GM19240 (cell line): Measurements from ENCODE around the gene CAMK2G.
"Not testable (repeated sequence)": the region's sequence is repeated elsewhere in the genome, so short reads cannot be mapped to it uniquely, and the experiment has no call there.

Experiments used
- DNase-seq: peaks from one replicate; pipeline ENCODE4 v3.0.0; 2011; ENCODE audit warnings: low spot score; ENCODE audit not compliant: insufficient read length

CAMK2G gene

DNA sequence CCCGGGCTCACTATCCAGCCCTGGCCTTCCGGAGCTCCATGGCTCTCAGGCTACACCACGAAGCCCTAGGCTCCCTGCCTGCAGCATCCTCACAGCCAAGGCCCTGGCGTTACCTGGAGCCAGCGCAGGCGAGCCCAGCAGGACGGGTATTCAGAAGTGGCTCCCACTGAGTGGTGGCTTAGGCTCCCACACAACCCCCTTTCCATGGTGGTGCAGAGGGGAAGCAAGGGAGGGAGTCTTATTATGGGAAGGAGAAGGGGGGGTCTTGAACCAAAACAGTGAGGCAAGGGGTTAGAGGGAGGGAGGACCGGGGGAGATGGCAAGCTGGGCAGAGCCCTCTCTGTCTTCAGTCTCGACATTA is 33.3 kb downstream of the CAMK2G start:
- DNase-seq = no peak

DNA sequence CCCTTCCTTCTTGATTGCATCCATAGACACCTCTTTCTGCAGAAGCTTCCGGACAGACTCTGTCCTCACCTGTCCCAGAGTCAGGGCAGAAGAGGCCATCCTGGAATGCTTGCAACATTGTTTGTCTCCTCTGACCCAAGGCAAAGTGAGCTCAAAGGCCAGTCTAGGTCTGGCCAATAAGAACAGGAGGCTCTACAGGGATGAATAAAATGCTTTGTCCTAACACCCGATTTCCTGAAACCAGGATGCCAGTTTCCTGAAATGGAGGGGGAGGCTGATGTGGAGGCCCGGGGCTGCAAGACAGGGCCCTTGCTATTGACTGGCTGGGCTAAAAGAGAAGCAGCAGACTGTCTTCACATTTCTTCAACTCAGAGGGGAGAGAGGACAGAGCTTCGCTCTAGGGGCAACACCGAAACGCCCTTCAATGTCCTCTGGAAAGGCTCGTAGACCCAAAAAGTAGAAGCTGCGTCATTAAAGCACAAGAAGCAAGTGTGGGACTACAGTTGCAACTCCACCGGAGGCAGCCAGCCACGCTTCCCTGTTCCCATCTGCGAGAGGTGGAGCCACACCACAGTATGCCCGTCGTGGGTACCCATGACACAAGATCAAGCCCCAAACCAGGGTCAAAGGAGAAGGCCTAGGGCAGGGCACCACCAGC is 33.8 kb downstream of the CAMK2G start:
- DNase-seq = no peak

DNA sequence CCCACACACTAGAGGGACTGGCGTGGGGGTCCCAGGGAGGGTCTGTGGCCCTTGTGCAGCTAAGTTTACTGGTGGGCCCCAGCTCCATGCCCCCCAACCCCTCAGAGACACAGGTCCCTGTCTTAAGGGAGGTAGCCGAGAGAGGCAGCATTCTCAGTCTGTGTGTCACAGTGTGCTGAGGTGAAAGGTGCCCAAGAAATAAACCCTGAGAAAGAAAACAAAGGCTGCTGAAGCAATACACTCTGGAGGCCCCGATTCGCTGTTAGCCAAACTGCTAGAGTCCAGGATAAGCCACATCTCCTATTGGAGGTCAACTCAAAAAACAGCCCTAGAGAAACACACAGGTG is 34.3 kb downstream of the CAMK2G start:
- DNase-seq = no peak

DNA sequence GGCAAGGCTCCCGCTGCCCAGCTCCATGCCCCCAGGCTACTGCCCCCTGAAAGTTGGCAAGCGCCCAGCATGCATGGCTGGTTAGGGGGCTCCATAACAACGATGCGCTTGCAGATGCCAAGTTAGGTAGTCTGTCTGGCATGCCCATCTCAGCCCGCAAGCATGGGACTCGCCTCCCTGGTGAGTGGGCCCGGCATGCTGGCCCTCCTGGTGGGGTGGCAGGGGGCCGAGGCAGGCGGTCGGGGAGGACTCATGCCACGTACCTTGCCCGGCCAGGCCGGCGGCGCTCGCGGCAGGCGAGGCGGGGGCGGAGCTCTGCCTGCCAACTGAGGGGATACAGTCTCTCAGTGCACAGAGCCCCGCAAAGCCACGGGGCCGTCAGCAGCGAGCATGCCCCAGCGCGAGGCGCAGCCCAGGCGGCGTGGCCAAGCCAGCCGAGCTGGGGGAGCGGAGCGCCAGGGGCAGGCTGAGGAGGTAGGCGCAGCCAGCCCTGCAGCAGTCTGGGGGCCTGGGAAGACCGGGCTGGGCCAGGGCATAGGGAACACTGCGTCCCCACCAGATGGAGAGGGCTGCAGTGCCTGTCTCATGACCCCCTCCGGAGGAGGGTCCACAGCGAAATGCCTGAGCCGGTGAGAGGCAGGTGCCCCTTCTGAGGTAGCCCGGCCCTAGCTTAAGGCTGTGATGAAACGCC is 34.9 kb downstream of the CAMK2G start:
- DNase-seq = no peak

DNA sequence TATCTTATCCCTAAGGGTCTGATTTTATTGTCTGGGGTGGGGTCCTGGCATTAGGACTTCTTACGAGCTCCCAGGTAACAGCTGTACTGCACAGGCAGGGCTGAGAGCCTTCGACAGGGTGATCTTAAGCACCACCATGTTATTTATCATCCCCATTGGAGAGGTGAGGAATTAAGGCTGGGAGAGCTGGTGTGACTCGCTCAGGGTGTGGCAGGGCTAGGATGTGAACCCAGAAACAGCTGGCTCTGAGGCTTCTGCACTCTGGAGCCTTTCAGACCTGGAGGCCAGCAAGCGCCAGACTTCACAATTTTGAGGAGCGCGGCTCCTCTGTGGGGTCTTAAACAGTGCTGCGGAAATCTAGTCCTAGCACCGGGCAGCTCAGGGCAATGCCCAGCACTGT is 35.5 kb downstream of the CAMK2G start:
- DNase-seq = no peak

DNA sequence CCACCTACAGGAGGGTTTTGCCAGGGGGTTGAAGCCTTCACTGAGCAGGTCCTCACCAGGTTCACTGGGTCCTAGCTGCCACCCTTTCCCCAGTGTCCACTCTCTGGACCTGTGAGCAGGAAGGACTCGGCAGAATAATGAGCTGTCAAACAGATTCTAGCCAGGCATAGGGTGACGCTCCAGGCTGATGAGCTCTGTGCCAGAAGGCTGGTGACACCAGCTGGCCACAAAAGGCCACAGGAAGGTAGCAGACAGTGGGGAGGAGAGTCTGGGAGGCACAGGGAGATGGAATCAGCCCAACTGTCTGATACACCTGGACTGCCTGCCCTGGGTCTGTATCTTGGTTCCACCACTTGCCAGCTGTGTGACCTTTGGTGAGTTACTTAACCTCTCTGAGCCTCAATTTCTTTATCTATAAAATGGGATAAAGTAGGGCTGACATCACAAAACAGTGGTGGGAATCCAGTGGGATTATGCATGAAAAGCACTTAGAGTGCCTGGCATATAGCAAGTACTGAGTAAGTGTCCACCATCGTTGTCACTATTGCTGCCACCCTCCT is 36.3 kb downstream of the CAMK2G start:
- DNase-seq = no peak

DNA sequence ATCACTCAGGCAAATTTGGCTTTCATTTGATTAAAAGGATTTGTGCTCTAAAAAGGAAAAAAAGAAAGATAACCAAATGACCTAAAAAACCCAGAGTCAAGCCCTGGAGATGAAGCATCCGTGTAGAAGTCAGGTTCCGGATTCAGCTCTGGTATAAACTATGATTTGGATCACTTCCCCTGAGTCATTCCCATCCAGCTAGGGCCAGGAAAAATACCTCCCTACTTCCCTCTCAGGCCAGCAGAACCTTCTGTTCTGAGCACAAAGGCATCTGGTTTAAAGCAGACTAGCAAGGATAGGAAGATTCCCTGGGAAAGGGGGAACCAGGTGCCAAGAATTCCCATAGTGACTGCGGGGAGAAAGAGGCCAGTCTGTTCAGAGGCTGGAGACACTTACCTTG is 37.3 kb downstream of the CAMK2G start:
- no peak for DNase-seq

DNA sequence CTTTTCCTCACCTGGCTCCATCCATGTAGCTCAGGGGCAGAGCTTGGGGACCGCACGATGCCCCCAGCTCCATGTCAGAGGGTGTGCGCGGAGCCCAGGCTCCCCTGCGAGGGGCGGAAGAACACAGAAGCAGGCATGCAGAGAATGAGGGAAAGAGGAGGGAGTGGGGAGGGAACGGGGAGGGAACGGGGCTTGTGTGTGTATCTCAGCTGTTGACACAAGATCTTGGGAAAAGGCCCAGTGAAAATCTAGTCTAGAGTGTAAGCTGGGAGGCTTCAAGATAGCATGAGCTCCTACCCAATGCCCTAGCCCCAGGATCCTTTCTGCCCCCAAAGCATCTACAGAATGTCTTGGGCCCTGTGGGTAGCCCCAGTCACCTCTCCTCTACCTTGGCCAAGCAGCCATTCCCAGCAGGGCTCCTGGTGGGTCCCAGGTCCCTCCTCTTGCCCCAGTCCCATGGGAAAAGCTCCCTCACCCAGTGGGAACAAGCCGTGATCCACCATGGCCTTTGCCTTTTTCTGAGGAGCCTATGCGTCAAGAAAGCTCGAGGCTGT is 37.9 kb downstream of the CAMK2G start:
- no peak for DNase-seq

DNA sequence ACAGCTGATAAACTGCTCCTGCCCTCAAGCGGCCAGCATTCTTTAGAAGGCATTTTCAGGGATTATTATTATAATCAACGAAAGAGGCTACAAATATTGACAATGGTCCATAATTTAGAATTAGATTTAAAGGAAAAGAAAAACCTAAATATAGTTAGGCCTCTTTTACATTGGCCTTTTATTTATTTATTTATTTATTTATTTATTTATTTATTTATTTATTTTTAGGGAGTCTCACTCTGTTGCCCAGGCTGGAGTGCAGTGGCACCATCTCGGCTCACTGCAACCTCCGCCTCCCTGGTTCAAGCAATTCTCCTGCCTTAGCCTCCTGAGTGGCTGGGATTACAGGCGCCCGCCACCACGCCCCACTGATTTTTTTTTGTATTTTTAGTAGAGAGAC is 45.3 kb downstream of the CAMK2G start:
- DNase-seq = not testable (repeated sequence)

DNA sequence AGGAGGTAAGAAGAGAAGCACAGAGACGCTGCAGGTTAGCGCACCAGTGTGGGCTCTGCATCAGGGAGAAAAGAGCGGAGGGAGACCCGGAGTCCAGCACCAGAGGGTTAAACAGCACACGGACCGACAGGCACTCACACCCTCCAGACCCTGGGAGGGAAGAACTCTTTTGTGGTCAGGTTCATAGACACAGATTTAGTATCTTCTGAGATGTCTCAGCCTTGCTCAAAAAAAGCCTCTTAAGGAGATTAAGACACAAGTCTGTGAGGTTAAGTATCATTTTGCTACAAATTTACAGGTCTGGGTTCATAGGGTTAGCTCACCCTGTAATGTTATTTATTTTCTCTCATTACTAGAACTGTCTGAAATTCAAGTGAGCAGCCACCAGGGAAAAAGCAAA is 46.2 kb downstream of the CAMK2G start:
- no peak for DNase-seq

DNA sequence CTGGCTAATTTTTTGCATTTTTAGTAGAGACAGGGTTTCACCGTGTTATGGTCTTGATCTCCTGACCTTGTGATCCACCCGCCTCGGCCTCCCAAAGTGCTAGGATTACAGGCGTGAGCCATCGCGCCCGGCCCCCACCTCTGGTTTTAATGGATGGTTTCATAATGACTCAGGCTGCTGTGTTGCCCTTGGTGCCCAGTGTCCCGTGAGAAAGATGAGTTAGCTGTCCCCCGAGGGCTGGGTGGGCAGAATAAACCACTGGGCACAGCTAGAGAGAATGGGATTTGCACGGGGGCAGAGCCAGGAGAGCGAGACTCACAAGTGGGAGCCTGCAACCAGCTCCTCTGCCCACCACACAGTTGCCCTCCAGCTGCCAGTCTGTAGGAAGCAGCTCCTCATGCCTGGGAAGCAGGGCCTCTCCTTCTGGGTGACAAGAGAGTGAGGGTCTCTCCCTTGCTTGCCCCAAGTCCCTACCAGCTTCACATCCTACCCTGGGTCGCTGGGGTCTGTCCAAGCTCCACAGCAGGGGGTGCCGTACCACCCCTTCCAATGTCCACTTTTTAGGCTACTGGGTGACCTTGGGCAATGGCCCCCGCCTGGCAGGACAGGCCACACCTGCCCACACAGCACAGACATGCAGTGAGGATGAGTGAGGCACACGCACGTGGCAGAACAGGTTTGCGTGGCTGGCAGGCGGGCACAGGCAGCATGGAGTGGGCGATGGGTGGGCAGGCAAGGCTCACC is 46.8 kb downstream of the CAMK2G start:
- no peak for DNase-seq

DNA sequence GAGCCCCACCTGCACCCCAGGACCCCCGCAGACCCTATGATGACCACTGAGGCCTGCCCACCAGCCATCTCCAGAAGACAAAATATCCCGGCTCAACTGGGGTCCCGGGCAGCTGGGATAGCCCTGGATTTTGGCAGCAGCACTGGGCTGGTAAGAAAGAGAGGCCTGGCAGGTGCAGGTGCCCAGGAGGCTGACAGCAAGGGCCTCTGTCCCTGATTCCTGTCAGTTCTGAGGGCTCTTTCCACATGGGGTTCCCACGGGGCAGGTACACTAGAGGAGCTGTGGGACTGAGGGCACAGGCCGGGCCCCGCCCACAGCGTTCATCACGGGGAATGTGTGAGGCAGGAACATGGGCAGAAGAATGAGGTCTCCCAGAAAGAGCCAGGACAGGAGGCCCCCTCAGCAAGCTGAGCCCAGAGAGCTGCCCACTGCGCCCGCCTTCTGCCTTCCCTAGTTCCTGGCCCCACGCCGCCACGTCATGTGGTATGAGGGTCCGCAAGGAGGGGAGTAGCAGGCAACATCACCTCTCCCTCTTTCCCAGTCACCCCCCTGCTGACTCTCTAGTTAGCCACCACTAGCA is 50.1 kb downstream of the CAMK2G start:
- no peak for DNase-seq

DNA sequence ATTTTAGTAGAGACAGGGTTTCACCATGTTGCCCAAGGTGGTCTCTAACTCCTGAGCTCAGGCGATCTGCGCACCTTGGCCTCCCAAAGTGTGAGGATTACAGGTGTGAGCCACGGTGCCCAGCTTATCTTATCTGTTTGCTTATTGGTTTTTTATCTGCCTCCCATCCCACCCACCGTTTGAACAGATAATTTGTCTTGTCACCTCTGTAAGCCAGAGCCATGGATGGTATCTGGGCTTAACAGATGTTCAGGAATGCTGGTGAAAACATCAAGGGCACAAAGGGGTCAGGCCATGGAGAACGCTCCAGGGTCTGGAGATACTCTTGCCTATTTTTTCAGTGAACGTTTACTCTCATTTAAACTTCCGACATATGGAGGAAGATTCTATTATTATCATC is 51.0 kb downstream of the CAMK2G start:
- no peak for DNase-seq

DNA sequence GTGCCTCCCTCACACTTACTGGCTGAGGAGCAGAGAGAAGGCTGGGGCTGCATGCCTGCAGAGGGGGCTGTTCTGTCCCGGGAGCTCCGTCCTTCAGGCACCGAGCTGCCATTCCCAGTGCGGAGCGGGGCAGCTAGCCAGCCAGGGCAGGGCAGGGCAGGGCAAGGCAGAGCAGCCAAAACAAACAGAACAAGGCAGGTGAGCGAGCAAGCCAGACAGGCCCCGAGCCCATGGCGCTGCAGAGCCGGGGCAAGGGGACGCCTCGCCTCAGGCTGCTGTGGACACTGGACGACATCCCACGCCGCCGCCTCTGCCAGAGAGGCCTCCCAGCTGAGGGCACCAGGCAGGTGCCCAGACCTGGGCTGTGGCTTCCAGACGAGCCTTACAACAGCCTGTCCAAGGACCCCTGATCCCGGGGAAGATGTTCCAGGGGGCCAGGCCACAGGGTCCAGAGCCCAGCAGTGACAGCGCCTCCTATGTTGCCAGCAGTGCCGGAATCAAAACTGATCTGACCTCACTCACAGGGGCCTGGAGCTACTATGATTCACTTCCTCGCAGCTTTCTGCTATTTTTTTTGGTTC is 54.8 kb downstream of the CAMK2G start:
- DNase-seq = no peak

DNA sequence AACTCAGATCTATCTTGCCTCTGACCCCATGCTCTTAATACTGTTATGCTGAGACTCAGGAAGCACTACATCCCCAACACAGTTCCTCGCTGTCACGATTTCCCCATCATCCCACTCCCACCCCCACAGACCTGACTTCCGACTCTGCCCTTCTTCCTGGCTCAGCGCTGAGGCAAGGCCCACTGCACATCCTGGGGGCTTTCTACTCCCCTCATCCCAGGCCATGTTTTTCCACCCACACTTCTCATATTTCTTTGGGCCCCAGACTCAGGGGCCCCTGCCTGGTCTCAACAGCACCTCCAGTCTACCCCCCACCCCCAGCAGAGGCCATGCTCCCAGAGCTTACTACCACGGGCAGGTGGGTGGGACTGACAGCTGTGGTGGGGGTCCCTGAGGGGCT is 55.3 kb downstream of the CAMK2G start:
- no peak for DNase-seq

DNA sequence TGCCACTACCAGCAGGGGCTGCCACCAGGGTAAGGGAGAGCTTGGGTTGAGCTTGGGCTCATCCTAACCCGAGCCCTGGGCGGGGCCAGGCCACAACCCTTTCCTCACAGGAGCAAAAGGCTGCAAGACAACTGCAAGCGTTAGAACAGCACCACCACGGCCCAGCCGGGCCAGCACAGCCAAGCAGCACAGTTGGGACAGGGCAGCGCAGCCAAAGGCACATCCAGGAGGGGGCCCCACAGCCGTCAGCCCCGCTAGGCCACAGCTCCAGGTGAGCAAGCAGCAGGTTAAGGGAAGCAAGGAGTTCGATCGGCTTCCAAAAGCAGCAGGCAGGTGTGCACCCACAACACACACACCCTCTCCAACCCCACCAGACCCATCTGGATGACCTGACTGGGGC is 56.0 kb downstream of the CAMK2G start:
- no peak for DNase-seq

DNA sequence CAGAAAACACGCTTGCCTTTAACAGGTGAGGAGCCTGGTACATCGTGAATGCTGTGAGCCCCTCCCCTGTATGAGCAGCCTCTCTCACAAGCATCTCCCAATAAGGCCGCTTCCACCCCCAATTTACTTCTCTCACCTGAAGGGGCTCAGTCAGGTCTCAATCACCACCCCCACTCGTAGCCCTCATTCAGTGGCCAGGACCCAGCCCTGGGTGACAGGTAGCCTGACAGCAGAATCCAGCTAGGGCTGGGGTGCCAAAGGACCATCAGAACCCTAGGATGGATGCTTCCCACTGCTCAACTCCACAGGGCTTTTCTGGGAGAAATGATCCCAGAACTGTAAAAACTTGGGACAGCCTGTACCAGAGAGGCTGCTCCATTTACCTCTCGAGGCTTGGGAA is 56.5 kb downstream of the CAMK2G start:
- DNase-seq = no peak

DNA sequence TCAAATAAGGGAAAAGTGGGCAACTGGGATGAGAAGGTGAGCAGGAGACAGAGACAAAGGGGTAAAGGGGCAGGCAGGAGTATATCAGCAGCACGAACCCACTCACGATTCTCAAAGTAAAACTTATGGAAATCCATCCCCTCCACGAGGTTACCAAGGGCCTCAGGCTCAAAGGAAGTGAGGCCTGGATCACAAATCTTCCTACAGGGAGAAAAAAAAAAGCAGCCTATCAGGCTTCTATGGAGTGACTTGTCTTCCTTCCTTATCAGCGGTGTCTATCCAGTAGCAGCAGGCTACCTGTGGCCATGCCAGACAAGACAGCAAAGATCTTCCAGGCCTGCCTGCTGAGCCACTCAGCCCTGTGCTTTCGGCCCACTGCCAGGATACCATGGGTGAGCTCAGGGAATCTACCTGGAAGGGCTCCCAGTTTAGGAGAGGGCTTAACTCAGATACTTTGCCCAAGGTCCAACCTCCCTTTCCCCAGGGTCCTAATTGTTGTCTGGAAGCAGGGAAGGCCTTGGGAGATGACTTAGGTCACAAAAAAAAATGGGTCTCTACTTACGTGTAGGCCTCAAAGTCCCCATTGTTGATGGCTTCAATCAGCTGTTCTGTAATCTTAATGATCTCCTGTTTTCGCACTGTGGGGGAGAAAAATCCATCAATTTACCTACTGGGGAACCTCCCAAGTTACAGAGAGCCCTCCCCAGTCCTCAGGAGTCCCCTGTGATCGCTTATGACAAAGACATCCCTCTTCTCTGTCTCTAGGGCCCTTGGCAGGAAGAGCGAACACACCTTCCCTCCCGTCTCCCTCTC is 57.2 kb downstream of the CAMK2G start:
- DNase-seq = no peak

DNA sequence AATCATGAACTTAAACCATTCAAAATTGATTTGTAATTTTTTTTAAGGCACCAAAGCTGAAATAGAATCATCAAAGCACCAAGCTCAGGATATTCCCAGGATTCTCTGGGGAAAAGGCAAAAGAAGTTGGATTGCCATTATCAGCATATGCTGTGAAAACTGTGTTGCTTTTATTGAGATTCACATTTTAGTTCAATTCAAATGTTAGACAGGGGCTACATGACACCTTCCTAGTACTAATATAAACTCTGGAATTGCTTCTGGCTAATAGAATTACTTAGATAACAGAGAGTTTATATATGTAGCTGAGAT is 58.7 kb downstream of the CAMK2G start:
- DNase-seq = no peak

DNA sequence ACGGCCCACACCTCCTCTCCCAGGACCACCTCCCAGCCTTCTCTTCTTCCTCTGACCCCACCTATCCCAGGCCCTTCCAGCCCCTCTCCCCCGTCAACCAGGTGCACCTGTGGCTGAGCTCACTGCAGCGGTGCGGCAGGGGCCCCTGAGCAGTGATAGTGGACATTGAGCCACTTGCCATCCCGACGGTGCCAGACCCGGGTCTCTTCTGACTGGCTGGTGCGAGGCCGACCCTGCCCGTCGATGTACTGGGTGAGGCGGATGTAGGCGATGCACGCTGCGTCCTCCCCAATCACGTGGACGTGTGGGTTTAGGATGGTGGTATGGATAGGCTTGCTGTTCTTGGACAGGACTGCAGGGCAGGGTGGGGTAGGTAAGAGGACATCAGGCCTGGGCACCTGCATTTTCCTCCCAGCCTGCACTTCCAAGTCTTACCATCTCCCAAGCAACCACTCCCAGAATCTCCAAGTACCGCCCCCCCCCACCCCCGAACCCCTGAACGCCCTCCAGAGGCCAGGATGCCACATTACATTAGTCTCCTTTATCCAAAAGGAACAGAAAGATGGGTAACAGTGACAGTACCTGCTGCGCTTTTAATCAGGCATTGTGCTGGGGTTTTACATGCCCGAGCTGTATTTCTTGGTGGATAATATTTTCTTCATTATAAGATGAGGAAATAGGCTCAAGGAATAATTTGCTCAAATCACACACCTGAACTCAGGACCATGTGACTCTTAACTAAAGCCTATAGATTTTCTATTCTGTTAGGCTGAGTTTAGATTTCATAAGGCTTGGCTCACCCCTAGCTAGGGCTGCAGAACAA is 59.2 kb downstream of the CAMK2G start:
- no peak for DNase-seq
